Stomach (tissue), 4 donors: ENCODE data around the gene TRIM33.

Source experiments
- EP300 ChIP-seq: sonication (generic); formaldehyde crosslinking; IDR thresholded peaks from one replicate; pipeline ENCODE4 v1.6.1; 2017; ENCODE audit warnings: antibody characterized with exemption
- POLR2A ChIP-seq, 4 donors: fragments of 450-650 bp; IDR thresholded peaks; one replicate each; pipeline ENCODE4 v1.6.1; 2016; ENCODE audit warnings: antibody characterized with exemption in 4 of 4, control low read depth in 2 of 4, mild to moderate bottlenecking in 1 of 4, moderate library complexity in 1 of 4
- POLR2AphosphoS5 ChIP-seq, 3 donors: sonication (generic); formaldehyde crosslinking; IDR thresholded peaks; one replicate each; pipeline ENCODE4 v1.6.1; 2016; ENCODE audit warnings: antibody characterized with exemption in 3 of 3
- TF ChIP-seq, protein P1 (sequence below), 7 experiments: fragments of 450-650 bp in 4 of 7; fragments of 200-600 bp in 3 of 7; sonication (generic) in 3 of 7; IDR thresholded peaks; one replicate each; pipeline ENCODE4 v1.5.1; 2016 to 2019; ENCODE audit warnings: antibody characterized with exemption in 7 of 7, control low read depth in 2 of 7, mild to moderate bottlenecking in 1 of 7

DNA sequence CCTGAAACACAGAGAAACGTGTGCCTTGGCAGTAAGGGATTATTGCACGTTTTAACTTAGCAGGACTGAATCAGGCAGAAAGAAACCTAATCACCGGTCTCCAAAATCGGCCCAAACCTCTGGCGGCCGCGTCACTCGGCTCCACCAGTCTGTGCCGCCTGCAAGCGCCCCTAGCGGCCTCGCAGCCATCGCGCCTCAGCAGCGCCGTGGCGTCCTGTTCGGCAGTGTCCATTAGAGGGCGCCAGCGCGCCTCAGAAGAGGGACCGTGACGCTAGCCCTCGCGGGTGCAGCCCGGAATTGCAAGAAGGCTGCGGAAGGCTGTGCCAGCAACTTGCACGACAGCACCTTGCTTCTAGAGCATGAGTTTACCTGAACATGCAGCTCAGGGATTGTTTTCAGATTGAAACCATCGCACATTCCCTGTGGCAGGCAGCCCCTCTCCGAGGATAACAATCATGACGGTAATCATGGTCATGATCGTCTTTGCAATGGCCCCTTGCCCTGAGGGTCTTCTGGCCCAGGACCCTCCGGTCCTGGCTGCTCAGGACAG lies 164.4 kb downstream of the TRIM33 start:
- TF ChIP-seq POLR2A (IDR thresholded peaks at IDR 0.05): no peak
- TF ChIP-seq, protein P1, sequence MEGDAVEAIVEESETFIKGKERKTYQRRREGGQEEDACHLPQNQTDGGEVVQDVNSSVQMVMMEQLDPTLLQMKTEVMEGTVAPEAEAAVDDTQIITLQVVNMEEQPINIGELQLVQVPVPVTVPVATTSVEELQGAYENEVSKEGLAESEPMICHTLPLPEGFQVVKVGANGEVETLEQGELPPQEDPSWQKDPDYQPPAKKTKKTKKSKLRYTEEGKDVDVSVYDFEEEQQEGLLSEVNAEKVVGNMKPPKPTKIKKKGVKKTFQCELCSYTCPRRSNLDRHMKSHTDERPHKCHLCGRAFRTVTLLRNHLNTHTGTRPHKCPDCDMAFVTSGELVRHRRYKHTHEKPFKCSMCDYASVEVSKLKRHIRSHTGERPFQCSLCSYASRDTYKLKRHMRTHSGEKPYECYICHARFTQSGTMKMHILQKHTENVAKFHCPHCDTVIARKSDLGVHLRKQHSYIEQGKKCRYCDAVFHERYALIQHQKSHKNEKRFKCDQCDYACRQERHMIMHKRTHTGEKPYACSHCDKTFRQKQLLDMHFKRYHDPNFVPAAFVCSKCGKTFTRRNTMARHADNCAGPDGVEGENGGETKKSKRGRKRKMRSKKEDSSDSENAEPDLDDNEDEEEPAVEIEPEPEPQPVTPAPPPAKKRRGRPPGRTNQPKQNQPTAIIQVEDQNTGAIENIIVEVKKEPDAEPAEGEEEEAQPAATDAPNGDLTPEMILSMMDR (IDR thresholded peaks at IDR 0.05): peak in 6 of 7 experiments; percentile 94 to 100 (median 100)
- TF ChIP-seq POLR2AphosphoS5 (IDR thresholded peaks at IDR 0.05): peak; percentile 46 to 92 (median 56)
- no peak for TF ChIP-seq EP300
